ENCODE data around the gene PMEL. TPM values are rescaled to one million over a fixed set of nuclear protein-coding genes. Genes with fewer than 3 reads are reported as not detected.

The PMEL gene
- 1 to 10 TPM in 5 of 9 donors, under 1 TPM in 3, not detected in 1; 0.35 to 3.8 (median 1.3) TPM for total RNA-seq
- polyA plus RNA-seq, result 1 to 10 TPM in 2 of 3 donors, under 1 TPM in 1; 0.77 to 1.5 (median 1.0) TPM
- long read RNA-seq, donor 1, partial matches to known transcripts, result 19 of 81 reads
- long read RNA-seq, donor 1, other reads (novel, unspliced or antisense), result 62 of 81 reads
- long read RNA-seq, donor 2, result 0 reads
- long read RNA-seq, donor 3, result 0 reads
- long read RNA-seq, donor 4, partial matches to known transcripts, result 0 of 1 reads
- long read RNA-seq, donor 4, other reads (novel, unspliced or antisense), result 0 of 1 reads
- long read RNA-seq, donor 5, partial matches to known transcripts, result 0 of 1 reads
- long read RNA-seq, donor 5, other reads (novel, unspliced or antisense), result 1 of 1 reads
- long read RNA-seq, donor 6, partial matches to known transcripts, result 0 of 2 reads
- long read RNA-seq, donor 6, other reads (novel, unspliced or antisense), result 1 of 2 reads
- long read RNA-seq, donor 7, result 0 reads
- long read RNA-seq, donor 8, result 0 reads
- long read RNA-seq, donor 9, result 0 reads
- long read RNA-seq, donor 10, partial matches to known transcripts, result 93 of 118 reads
- long read RNA-seq, donor 10, other reads (novel, unspliced or antisense), result 25 of 118 reads

DNA sequence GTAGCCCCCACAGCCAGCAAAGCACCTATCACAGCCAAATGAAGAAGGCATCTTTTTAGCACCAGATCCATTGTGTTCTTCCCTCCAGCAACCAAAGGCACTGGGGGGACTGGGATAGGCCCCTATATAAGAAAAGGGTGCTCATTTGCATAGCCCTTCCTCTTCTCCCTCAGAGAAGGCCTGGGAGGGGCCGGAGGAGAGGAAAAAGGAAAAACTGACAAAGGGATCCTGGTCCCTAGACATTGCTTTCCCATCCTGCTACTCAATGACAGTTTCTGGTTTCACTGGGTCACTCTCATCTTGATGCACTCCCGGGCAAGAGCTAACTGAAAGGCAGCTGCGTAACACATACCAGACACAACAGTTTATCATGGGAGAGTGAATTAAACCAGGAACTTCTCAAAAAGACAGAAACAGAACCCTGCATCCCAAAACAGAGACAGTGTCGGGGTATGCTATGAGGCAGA, at the start of gene PMEL:
TSS of gene PMEL (minus strand) at position 102 of the 467 bp plus-strand sequence. CDS start at position 71, 31 bp downstream.
- H3K36me3 ChIP-seq (replicated peaks in 1 of 2), result no peaks in the 10 kb centered on the region
- WGBS, 4 donors, result 4 to 16% (median 11%) methylated on average over 4 of the region's 4 CpGs
- no peak for TF ChIP-seq CTCF (IDR thresholded peaks at IDR 0.05)
- H3K9me3 ChIP-seq (replicated peaks in 1 of 3), result no peaks in the 10 kb centered on the region
- intact Hi-C loops (cut with DNase I), result no loop called here
- peak in 1 of 7 donors; percentile 19 for DNase-seq
- H3K4me1 ChIP-seq (replicated peaks in 1 of 2), result peaks cover 6 to 11% of the 10 kb centered on the region in 2 donors
- H3K4me3 ChIP-seq, result peak within 1 kb of the TSS; percentile 21 to 77 (median 39)
- H3K27me3 ChIP-seq, result no peaks in the 10 kb centered on the region
- peak within 1 kb of the TSS in 4 of 5 donors; percentile 46 to 88 (median 66) for H3K27ac ChIP-seq

- Histone ChIP-seq H3K27ac (no peak overlapping the region), H3K27me3 (no peaks in the 10 kb centered on the region), H3K4me3 (no peak overlapping the region), H3K9me3 (replicated peaks in 1 of 3) (no peaks in the 10 kb centered on the region), H3K36me3 (replicated peaks in 1 of 2) (peaks cover 0 to 14% of the 10 kb centered on the region in 2 donors), H3K4me1 (replicated peaks in 1 of 2) (peaks cover 0 to 15% of the 10 kb centered on the region in 2 donors)
- 46 to 60% (median 55%) methylated on average over 2 of the region's 2 CpGs for WGBS, 4 donors
- TF ChIP-seq CTCF (IDR thresholded peaks at IDR 0.05), result no peak
- no peak for TF ChIP-seq POLR2A (IDR thresholded peaks at IDR 0.05)
- intact Hi-C loops (cut with DNase I), result no loop called here
- no peak for DNase-seq
These were observed 48.4 kb upstream of the PMEL start for GRCh38 chr12:56014205-56014604.

GRCh38 chr12:56013482-56013881, 47.6 kb upstream of the PMEL start:
- TF ChIP-seq POLR2A (IDR thresholded peaks at IDR 0.05) (no peak), CTCF (IDR thresholded peaks at IDR 0.05) (no peak)
- H3K27me3 ChIP-seq, result no peaks in the 10 kb centered on the region
- H3K9me3 ChIP-seq (replicated peaks in 1 of 3), result no peaks in the 10 kb centered on the region
- intact Hi-C loops (cut with DNase I), result no loop called here
- WGBS, 4 donors, result 83 to 93% (median 85%) methylated on average over 5 of the region's 5 CpGs
- no peak overlapping the region for H3K27ac ChIP-seq
- H3K4me1 ChIP-seq (replicated peaks in 1 of 2), result peaks cover 4 to 19% of the 10 kb centered on the region in 2 donors
- H3K4me3 ChIP-seq, result no peak overlapping the region
- H3K36me3 ChIP-seq (replicated peaks in 1 of 2), result peaks cover 0 to 13% of the 10 kb centered on the region in 2 donors
- no peak for DNase-seq

GRCh38 chr12:56011509-56012090, 45.8 kb upstream of the PMEL start:
- intact Hi-C loops (cut with DNase I), result no loop called here
- TF ChIP-seq CTCF (IDR thresholded peaks at IDR 0.05) (no peak), POLR2A (IDR thresholded peaks at IDR 0.05) (no peak)
- no peak overlapping the region for H3K27ac ChIP-seq
- 77 to 96% (median 93%) methylated on average over 2 of the region's 2 CpGs for WGBS, 4 donors
- DNase-seq, result no peak
- no peak overlapping the region for H3K4me3 ChIP-seq
- peaks cover 0 to 8% of the 10 kb centered on the region in 2 donors for H3K36me3 ChIP-seq (replicated peaks in 1 of 2)
- H3K27me3 ChIP-seq, result no peaks in the 10 kb centered on the region
- H3K9me3 ChIP-seq (replicated peaks in 1 of 3), result no peaks in the 10 kb centered on the region
- peaks cover 6 to 25% of the 10 kb centered on the region in 2 donors for H3K4me1 ChIP-seq (replicated peaks in 1 of 2)

Data from adrenal gland (tissue), 19 donors.